Colonic mucosa (tissue), 4 donors: ENCODE measurements around the gene SLC25A29. TPM values are rescaled to one million over a fixed set of nuclear protein-coding genes. Genes with fewer than 3 reads are reported as not detected.

ENCODE experiments used
- DNase-seq: peaks from one replicate; pipeline ENCODE4 v3.0.0-alpha.2; 2020
- H3K27ac ChIP-seq: fragments of 200-600 bp; one replicate; pipeline ENCODE4 v1.8.0; 2021
- H3K27me3 ChIP-seq: fragments of 200-600 bp; one replicate; pipeline ENCODE4 v1.8.0; 2021
- H3K36me3 ChIP-seq: fragments of 200-600 bp; one replicate; pipeline ENCODE4 v1.8.0; 2021
- H3K4me1 ChIP-seq: fragments of 200-600 bp; one replicate; pipeline ENCODE4 v1.8.0; 2021; ENCODE audit warnings: mild to moderate bottlenecking
- H3K4me3 ChIP-seq: fragments of 200-600 bp; one replicate; pipeline ENCODE4 v1.8.0; 2021
- H3K9ac ChIP-seq, 2 donors: one replicate each; pipeline ENCODE4 v1.7.0; 2013; ENCODE audit warnings: control low read depth in 2 of 2, low read depth in 2 of 2, low read length in 2 of 2
- H3K9me3 ChIP-seq: fragments of 200-600 bp; one replicate; pipeline ENCODE4 v1.8.0; 2021
- CTCF ChIP-seq: fragments of 200-600 bp; IDR thresholded peaks from one replicate; pipeline ENCODE4 v1.8.0; 2022; ENCODE audit warnings: antibody characterized with exemption, mild to moderate bottlenecking
- intact Hi-C: fragments of 100-400 bp; cut with DNase I; formaldehyde crosslinking; loops from one replicate; pipeline ENCODE4 v1.14.1; 2022
- total RNA-seq, 2 donors: library from RNA; stranded (reverse); fragmentation: NEBNext Ultra II Directional in 1 of 2; extraction: Animal tissue kit (Norgen Biotek cat#: 25700) in 1 of 2; gene quantifications; one replicate each; pipeline ENCODE4 v1.2.1, GENCODE V29; 2021
- donor health status: healthy.
- donor health status: DM: no; HTN: no; CAD: no.
- donor health status: DM: no; HTN: no; CAD: no.

The SLC25A29 gene
- total RNA-seq, 2 donors from 2014 or later, result 28.6 to 34.8 TPM

GRCh38 chr14:100295376-100296105, 10.7 kb downstream of the SLC25A29 start:
- no peak for TF ChIP-seq CTCF
- Histone ChIP-seq H3K4me1 (no peaks in the 10 kb centered on the region), H3K27ac (no peak overlapping the region), H3K9ac (no peak overlapping the region), H3K4me3 (no peak overlapping the region), H3K36me3 (no peaks in the 10 kb centered on the region), H3K9me3 (no peaks in the 10 kb centered on the region), H3K27me3 (no peaks in the 10 kb centered on the region)
- DNase-seq, result no peak
- intact Hi-C loops, result no loop called here

- H3K27ac ChIP-seq, result no peak overlapping the region
- H3K36me3 ChIP-seq, result no peaks in the 10 kb centered on the region
- intact Hi-C loops, result no loop called here
- H3K4me3 ChIP-seq, result no peak overlapping the region
- H3K9ac ChIP-seq, result no peak overlapping the region
- no peaks in the 10 kb centered on the region for H3K4me1 ChIP-seq
- no peak for DNase-seq
- TF ChIP-seq CTCF, result no peak
- no peaks in the 10 kb centered on the region for H3K27me3 ChIP-seq
- no peaks in the 10 kb centered on the region for H3K9me3 ChIP-seq
Observed at GRCh38 chr14:100294963-100295330, 11.3 kb downstream of the SLC25A29 start.

- no peak overlapping the region for H3K4me3 ChIP-seq
- H3K9ac ChIP-seq, result no peak overlapping the region
- no peak overlapping the region for H3K27ac ChIP-seq
- DNase-seq, result no peak
- intact Hi-C loops, result no loop called here
- TF ChIP-seq CTCF, result no peak
- H3K9me3 ChIP-seq, result no peaks in the 10 kb centered on the region
- no peaks in the 10 kb centered on the region for H3K27me3 ChIP-seq
- H3K36me3 ChIP-seq, result no peaks in the 10 kb centered on the region
- H3K4me1 ChIP-seq, result no peaks in the 10 kb centered on the region
Observed at GRCh38 chr14:100294213-100294962, 11.9 kb downstream of the SLC25A29 start.

GRCh38 chr14:100293497-100294212, 12.6 kb downstream of the SLC25A29 start:
- no peak overlapping the region for H3K27ac ChIP-seq
- no peaks in the 10 kb centered on the region for H3K9me3 ChIP-seq
- no peak overlapping the region for H3K4me3 ChIP-seq
- no peaks in the 10 kb centered on the region for H3K4me1 ChIP-seq
- no peaks in the 10 kb centered on the region for H3K36me3 ChIP-seq
- intact Hi-C loops, result no loop called here
- H3K9ac ChIP-seq, result no peak overlapping the region
- DNase-seq, result no peak
- TF ChIP-seq CTCF, result no peak
- H3K27me3 ChIP-seq, result no peaks in the 10 kb centered on the region

- Histone ChIP-seq H3K36me3 (no peaks in the 10 kb centered on the region), H3K9me3 (no peaks in the 10 kb centered on the region), H3K9ac (no peak overlapping the region), H3K27ac (no peak overlapping the region), H3K4me1 (no peaks in the 10 kb centered on the region), H3K4me3 (no peak overlapping the region), H3K27me3 (no peaks in the 10 kb centered on the region)
- no peak for TF ChIP-seq CTCF
- DNase-seq, result no peak
- intact Hi-C loops, result no loop called here
Observed at GRCh38 chr14:100292776-100293461, 13.3 kb downstream of the SLC25A29 start.
